Measurements from ENCODE around the gene STRBP.

STRBP gene

GRCh38 chr9:123269281-123269680, 895 bp upstream of the STRBP start:
- H3K4me3 ChIP-seq (ENCODE audit: low read length): peak overlapping the region; percentile 57
- TF ChIP-seq CTCF (IDR thresholded peaks at IDR 0.05; ENCODE audit: insufficient read depth, low read depth, low read length, missing control alignments): no peak
- DNase-seq (ENCODE audit: low read depth): no peak

GRCh38 chr9:123268199-123268464, 254 bp downstream of the STRBP start:
- no peak for TF ChIP-seq CTCF (IDR thresholded peaks at IDR 0.05; ENCODE audit: insufficient read depth, low read depth, low read length, missing control alignments)
- no peak for DNase-seq (ENCODE audit: low read depth)
- peak overlapping the region; percentile 68 for H3K4me3 ChIP-seq (ENCODE audit: low read length)

GRCh38 chr9:123267481-123268198, 746 bp downstream of the STRBP start:
- DNase-seq (ENCODE audit: low read depth): no peak
- peak overlapping the region; percentile 68 for H3K4me3 ChIP-seq (ENCODE audit: low read length)
- no peak for TF ChIP-seq CTCF (IDR thresholded peaks at IDR 0.05; ENCODE audit: insufficient read depth, low read depth, low read length, missing control alignments)

- no peak for DNase-seq (ENCODE audit: low read depth)
Observed at GRCh38 chr9:123266655-123267399, 1.6 kb downstream of the STRBP start.

GRCh38 chr9:123265833-123266232, 2.6 kb downstream of the STRBP start:
- no peak for DNase-seq (ENCODE audit: low read depth)
- no peak overlapping the region for H3K4me3 ChIP-seq (ENCODE audit: low read length)
- no peak for TF ChIP-seq CTCF (IDR thresholded peaks at IDR 0.05; ENCODE audit: insufficient read depth, low read depth, low read length, missing control alignments)

More at GRCh38 chr9:123266655-123267399, 1.6 kb downstream of the STRBP start:
- peak overlapping the region; percentile 68 for H3K4me3 ChIP-seq (ENCODE audit: low read length)
- no peak for TF ChIP-seq CTCF (IDR thresholded peaks at IDR 0.05; ENCODE audit: insufficient read depth, low read depth, low read length, missing control alignments)

GRCh38 chr9:123263227-123263626, 5.2 kb downstream of the STRBP start:
- H3K4me3 ChIP-seq (ENCODE audit: low read length): no peak overlapping the region
- DNase-seq (ENCODE audit: low read depth): no peak
- TF ChIP-seq CTCF (IDR thresholded peaks at IDR 0.05; ENCODE audit: insufficient read depth, low read depth, low read length, missing control alignments): no peak

Data from epithelial cell of esophagus (primary cell).